HEK293 (cell line): ENCODE data around the gene EBLN1.
A peak's percentile ranks its signal among the peaks of the same experiment; 100 is the strongest.

Experiments used
- ATF2 ChIP-seq: fragments of 450-650 bp; formaldehyde crosslinking; IDR thresholded peaks from 2 replicates; pipeline ENCODE4 v1.5.1; 2016; ENCODE audit warnings: missing biosample characterization, missing genetic modification characterization, low read depth
- KLF8 ChIP-seq: fragments of 450-650 bp; formaldehyde crosslinking; IDR thresholded peaks from 2 replicates; pipeline ENCODE4 v1.5.1; 2016; ENCODE audit warnings: missing biosample characterization, missing genetic modification characterization
- MYNN ChIP-seq: fragments of 450-650 bp; formaldehyde crosslinking; IDR thresholded peaks from 2 replicates; pipeline ENCODE4 v1.5.1; 2016; ENCODE audit warnings: missing biosample characterization, missing genetic modification characterization, borderline replicate concordance
- OSR2 ChIP-seq: fragments of 450-650 bp; formaldehyde crosslinking; IDR thresholded peaks from 2 replicates; pipeline ENCODE4 v1.5.1; 2016; ENCODE audit warnings: missing biosample characterization, missing genetic modification characterization
- PRDM6 ChIP-seq: fragments of 450-650 bp; formaldehyde crosslinking; IDR thresholded peaks from 2 replicates; pipeline ENCODE4 v1.5.1; 2017; ENCODE audit warnings: missing biosample characterization, missing genetic modification characterization
- RBAK ChIP-seq: fragments of 450-650 bp; formaldehyde crosslinking; IDR thresholded peaks from 2 replicates; pipeline ENCODE4 v1.5.1; 2016; ENCODE audit warnings: missing biosample characterization, missing genetic modification characterization
- SP3 ChIP-seq: fragments of 450-650 bp; formaldehyde crosslinking; IDR thresholded peaks from 2 replicates; pipeline ENCODE4 v1.5.1; 2016; ENCODE audit warnings: missing biosample characterization, missing genetic modification characterization
- ZBTB48 ChIP-seq: fragments of 450-650 bp; formaldehyde crosslinking; IDR thresholded peaks from 2 replicates; pipeline ENCODE4 v1.5.1; 2016; ENCODE audit warnings: missing biosample characterization, missing genetic modification characterization
- ZBTB8A ChIP-seq: fragments of 450-650 bp; formaldehyde crosslinking; IDR thresholded peaks from 2 replicates; pipeline ENCODE4 v1.5.1; 2016; ENCODE audit warnings: missing biosample characterization, missing genetic modification characterization
- ZFP41 ChIP-seq: fragments of 450-650 bp; formaldehyde crosslinking; IDR thresholded peaks from 2 replicates; pipeline ENCODE4 v1.5.1; 2016; ENCODE audit warnings: missing biosample characterization, missing genetic modification characterization, borderline replicate concordance
- ZIC2 ChIP-seq: fragments of 450-650 bp; formaldehyde crosslinking; IDR thresholded peaks from 2 replicates; pipeline ENCODE4 v1.5.1; 2016; ENCODE audit warnings: missing biosample characterization, missing genetic modification characterization
- ZNF121 ChIP-seq: fragments of 450-650 bp; formaldehyde crosslinking; IDR thresholded peaks from 2 replicates; pipeline ENCODE4 v1.5.1; 2016; ENCODE audit warnings: missing biosample characterization, missing genetic modification characterization
- ZNF133 ChIP-seq: fragments of 450-650 bp; formaldehyde crosslinking; IDR thresholded peaks from 2 replicates; pipeline ENCODE4 v1.5.1; 2016; ENCODE audit warnings: missing biosample characterization, missing genetic modification characterization
- ZNF169 ChIP-seq: fragments of 450-650 bp; formaldehyde crosslinking; IDR thresholded peaks from 2 replicates; pipeline ENCODE4 v1.5.1; 2016; ENCODE audit warnings: missing biosample characterization, missing genetic modification characterization
- ZNF26 ChIP-seq: fragments of 450-650 bp; formaldehyde crosslinking; IDR thresholded peaks from 2 replicates; pipeline ENCODE4 v1.5.1; 2016; ENCODE audit warnings: missing biosample characterization, missing genetic modification characterization
- ZNF335 ChIP-seq: fragments of 450-650 bp; formaldehyde crosslinking; conservative IDR thresholded peaks from 2 replicates; pipeline ENCODE4 v1.5.1; 2016; ENCODE audit warnings: missing biosample characterization, missing genetic modification characterization
- ZNF350 ChIP-seq: fragments of 450-650 bp; formaldehyde crosslinking; IDR thresholded peaks from 2 replicates; pipeline ENCODE4 v1.5.0; 2017; ENCODE audit warnings: missing biosample characterization, mild to moderate bottlenecking, missing genetic modification characterization
- ZNF391 ChIP-seq: fragments of 450-650 bp; formaldehyde crosslinking; IDR thresholded peaks from 2 replicates; pipeline ENCODE4 v1.5.1; 2016; ENCODE audit warnings: low read depth, missing biosample characterization, missing genetic modification characterization, borderline replicate concordance
- ZNF394 ChIP-seq: fragments of 450-650 bp; formaldehyde crosslinking; IDR thresholded peaks from 2 replicates; pipeline ENCODE4 v1.5.1; 2016; ENCODE audit warnings: missing biosample characterization, missing genetic modification characterization, mild to moderate bottlenecking, moderate library complexity, borderline replicate concordance
- ZNF513 ChIP-seq: fragments of 450-650 bp; IDR thresholded peaks from 2 replicates; pipeline ENCODE4 v1.5.1; 2018; ENCODE audit warnings: missing biosample characterization, missing genetic modification characterization
- ZNF558 ChIP-seq: fragments of 450-650 bp; formaldehyde crosslinking; IDR thresholded peaks from 2 replicates; pipeline ENCODE4 v1.5.1; 2016; ENCODE audit warnings: missing biosample characterization, missing genetic modification characterization
- ZNF560 ChIP-seq: fragments of 450-650 bp; formaldehyde crosslinking; IDR thresholded peaks from 2 replicates; pipeline ENCODE4 v1.5.1; 2017; ENCODE audit warnings: missing biosample characterization, missing genetic modification characterization, borderline replicate concordance
- ZNF610 ChIP-seq: fragments of 450-650 bp; formaldehyde crosslinking; IDR thresholded peaks from 2 replicates; pipeline ENCODE4 v1.5.1; 2016; ENCODE audit warnings: missing biosample characterization, missing genetic modification characterization, borderline replicate concordance
- ZNF677 ChIP-seq: fragments of 450-650 bp; IDR thresholded peaks from 2 replicates; pipeline ENCODE4 v1.5.0; 2018; ENCODE audit warnings: missing biosample characterization, mild to moderate bottlenecking, missing genetic modification characterization, moderate library complexity
- ZNF707 ChIP-seq: fragments of 450-650 bp; formaldehyde crosslinking; IDR thresholded peaks from 2 replicates; pipeline ENCODE4 v1.5.1; 2016; ENCODE audit warnings: missing biosample characterization, missing genetic modification characterization
- ZNF747 ChIP-seq: fragments of 450-650 bp; formaldehyde crosslinking; IDR thresholded peaks from 2 replicates; pipeline ENCODE4 v1.5.1; 2016; ENCODE audit warnings: missing biosample characterization, missing genetic modification characterization
- ZNF792 ChIP-seq: fragments of 450-650 bp; formaldehyde crosslinking; IDR thresholded peaks from 2 replicates; pipeline ENCODE4 v1.5.1; 2016; ENCODE audit warnings: missing biosample characterization, missing genetic modification characterization
- ZNF837 ChIP-seq: fragments of 450-650 bp; formaldehyde crosslinking; IDR thresholded peaks from 2 replicates; pipeline ENCODE4 v1.5.1; 2016; ENCODE audit warnings: missing biosample characterization, missing genetic modification characterization
- ZNF843 ChIP-seq: fragments of 450-650 bp; formaldehyde crosslinking; IDR thresholded peaks from 2 replicates; pipeline ENCODE4 v1.5.1; 2016; ENCODE audit warnings: missing biosample characterization, missing genetic modification characterization
- TF ChIP-seq, protein P1 (sequence below): fragments of 450-650 bp; formaldehyde crosslinking; IDR thresholded peaks from 2 replicates; pipeline ENCODE4 v1.5.1; 2017; ENCODE audit warnings: missing biosample characterization, mild to moderate bottlenecking, missing genetic modification characterization, moderate library complexity
- TF ChIP-seq, protein P2 (sequence below): fragments of 450-650 bp; formaldehyde crosslinking; IDR thresholded peaks from 2 replicates; pipeline ENCODE4 v1.5.1; 2016; ENCODE audit warnings: missing biosample characterization, missing genetic modification characterization

EBLN1 gene

DNA sequence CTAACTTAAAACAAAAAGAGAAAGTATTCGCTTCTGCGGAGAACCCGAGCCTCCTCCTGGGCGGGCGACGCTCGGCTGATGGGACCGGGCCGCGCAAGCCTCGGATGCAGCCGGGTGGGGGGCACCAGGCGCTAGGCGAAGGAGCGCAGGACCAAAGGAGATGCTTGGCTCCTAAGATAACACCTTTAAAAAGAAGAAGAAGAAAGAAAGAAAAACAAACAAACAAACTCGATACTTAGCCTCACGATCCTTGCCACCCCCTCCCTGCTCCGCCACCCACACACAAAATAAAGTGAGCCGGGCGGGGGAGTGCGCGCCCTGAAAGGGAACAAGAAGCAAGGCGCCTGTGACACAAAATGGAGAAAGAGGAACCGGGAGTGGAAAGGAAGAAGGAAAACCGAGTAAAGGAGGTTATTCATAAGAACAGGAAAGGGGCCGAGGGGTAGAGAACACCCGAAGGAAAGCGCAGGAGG lies 34.0 kb upstream of the EBLN1 start (continued):
- no peak for TF ChIP-seq ZNF792 (tag by site-specific recombination)
- no peak for TF ChIP-seq ZNF350 (tag by site-specific recombination)
- TF ChIP-seq ZNF677 (tag by site-specific recombination), result no peak
- no peak for TF ChIP-seq ZIC2 (tag by site-specific recombination)
- no peak for TF ChIP-seq ZNF133 (tag by site-specific recombination)
- no peak for TF ChIP-seq ZBTB48 (tag by site-specific recombination)
- TF ChIP-seq MYNN (tag by site-specific recombination), result no peak
- no peak for TF ChIP-seq ZNF560 (tag by site-specific recombination)
- no peak for TF ChIP-seq ZNF747 (tag by site-specific recombination)
- TF ChIP-seq ZNF121, result no peak
- no peak for TF ChIP-seq OSR2 (tag by site-specific recombination)
- no peak for TF ChIP-seq ZNF391 (tag by site-specific recombination)
- no peak for TF ChIP-seq ZNF26 (tag by site-specific recombination)
- TF ChIP-seq, protein P1, sequence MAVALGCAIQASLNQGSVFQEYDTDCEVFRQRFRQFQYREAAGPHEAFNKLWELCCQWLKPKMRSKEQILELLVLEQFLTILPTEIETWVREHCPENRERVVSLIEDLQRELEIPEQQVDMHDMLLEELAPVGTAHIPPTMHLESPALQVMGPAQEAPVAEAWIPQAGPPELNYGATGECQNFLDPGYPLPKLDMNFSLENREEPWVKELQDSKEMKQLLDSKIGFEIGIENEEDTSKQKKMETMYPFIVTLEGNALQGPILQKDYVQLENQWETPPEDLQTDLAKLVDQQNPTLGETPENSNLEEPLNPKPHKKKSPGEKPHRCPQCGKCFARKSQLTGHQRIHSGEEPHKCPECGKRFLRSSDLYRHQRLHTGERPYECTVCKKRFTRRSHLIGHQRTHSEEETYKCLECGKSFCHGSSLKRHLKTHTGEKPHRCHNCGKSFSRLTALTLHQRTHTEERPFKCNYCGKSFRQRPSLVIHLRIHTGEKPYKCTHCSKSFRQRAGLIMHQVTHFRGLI, result no peak
- TF ChIP-seq ZNF558 (tag by site-specific recombination), result no peak
- no peak for TF ChIP-seq SP3
- peak; percentile 88 for TF ChIP-seq ZBTB8A
- TF ChIP-seq ZNF335 (tag by site-specific recombination), result peak; percentile 84
- TF ChIP-seq ZNF843 (tag by site-specific recombination), result 0 out of 2 replicates have a peak, but pooled peaks have one; percentile 55
- TF ChIP-seq, protein P2, sequence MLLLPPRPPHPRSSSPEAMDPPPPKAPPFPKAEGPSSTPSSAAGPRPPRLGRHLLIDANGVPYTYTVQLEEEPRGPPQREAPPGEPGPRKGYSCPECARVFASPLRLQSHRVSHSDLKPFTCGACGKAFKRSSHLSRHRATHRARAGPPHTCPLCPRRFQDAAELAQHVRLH (tag by site-specific recombination), result no peak
- TF ChIP-seq ZNF169 (tag by site-specific recombination), result no peak
- TF ChIP-seq ATF2 (tag by site-specific recombination), result no peak
- TF ChIP-seq ZFP41 (tag by site-specific recombination), result no peak
- TF ChIP-seq ZNF707 (tag by site-specific recombination), result no peak
- TF ChIP-seq ZNF610 (tag by site-specific recombination), result no peak
- TF ChIP-seq KLF8, result peak; percentile 70; the same call in 1 of the 2 replicates
- TF ChIP-seq ZNF837, result no peak
- no peak for TF ChIP-seq ZNF513
- no peak for TF ChIP-seq RBAK
- no peak for TF ChIP-seq PRDM6 (tag by site-specific recombination)
- peak; percentile 65; the same call in 1 of the 2 replicates for TF ChIP-seq ZNF394 (tag by site-specific recombination)
